DLD1 (cell line): ENCODE data around the gene UBD.

Experiments used
- in situ Hi-C: cut with HindIII; loops from 2 replicates; pipeline ENCODE4 v1.10.0; 2017; ENCODE audit warnings: low sequenced_read_pairs

Gene UBD

GRCh38 chr6:29524044-29524443, 35.5 kb downstream of the UBD start:
- in situ Hi-C loops, result no loop called here

GRCh38 chr6:29522227-29522626, 37.3 kb downstream of the UBD start:
- in situ Hi-C loops, result no loop called here

- in situ Hi-C loops, result no loop called here
These were observed 38.4 kb downstream of the UBD start for GRCh38 chr6:29521006-29521680.

GRCh38 chr6:29520232-29520631, 39.3 kb downstream of the UBD start:
- in situ Hi-C loops, result no loop called here

- in situ Hi-C loops, result no loop called here
These were observed 40.1 kb downstream of the UBD start for GRCh38 chr6:29519291-29520010.

- in situ Hi-C loops, result no loop called here
These were observed 41.6 kb downstream of the UBD start for GRCh38 chr6:29517728-29518440.

GRCh38 chr6:29517245-29517644, 42.3 kb downstream of the UBD start:
- in situ Hi-C loops, result no loop called here

- in situ Hi-C loops, result no loop called here
These were observed 43.4 kb downstream of the UBD start for GRCh38 chr6:29516108-29516507.

GRCh38 chr6:29510746-29511300, 48.7 kb downstream of the UBD start:
- in situ Hi-C loops, result no loop called here

GRCh38 chr6:29510202-29510601, 49.3 kb downstream of the UBD start:
- in situ Hi-C loops, result no loop called here

- in situ Hi-C loops, result no loop called here
These were observed 49.8 kb downstream of the UBD start for GRCh38 chr6:29509711-29510110.

GRCh38 chr6:29509239-29509638, 50.3 kb downstream of the UBD start:
- in situ Hi-C loops, result no loop called here

- in situ Hi-C loops, result no loop called here
These were observed 52.2 kb downstream of the UBD start for GRCh38 chr6:29507319-29507718.

- in situ Hi-C loops, result no loop called here
These were observed 53.0 kb downstream of the UBD start for GRCh38 chr6:29506446-29507067.

- in situ Hi-C loops, result no loop called here
These were observed 53.7 kb downstream of the UBD start for GRCh38 chr6:29505808-29506207.
